NB4 (cell line): ENCODE measurements around the gene PTPN23.

ENCODE experiments used
- DNase-seq: peaks from one replicate; pipeline ENCODE4 v3.0.0; 2010; ENCODE audit warnings: low read depth
- H3K4me3 ChIP-seq: one replicate; pipeline ENCODE4 v1.5.1; 2011; ENCODE audit warnings: mild to moderate bottlenecking, low read depth, low read length, moderate library complexity
- CTCF ChIP-seq: IDR thresholded peaks from one replicate; pipeline ENCODE4 v1.5.1; 2012; ENCODE audit warnings: low read depth, low read length
- MAX ChIP-seq: IDR thresholded peaks from 2 replicates; pipeline ENCODE4 v1.6.1; 2011; ENCODE audit warnings: low read depth, low read length
- MYC ChIP-seq: IDR thresholded peaks from 2 replicates; pipeline ENCODE4 v1.6.1; 2011; ENCODE audit warnings: low read depth, low read length
- POLR2A ChIP-seq: IDR thresholded peaks from 2 replicates; pipeline ENCODE4 v1.6.1; 2011; ENCODE audit warnings: mild to moderate bottlenecking; ENCODE audit not compliant: insufficient read length; ENCODE audit errors: extremely low read depth

The PTPN23 gene

DNA sequence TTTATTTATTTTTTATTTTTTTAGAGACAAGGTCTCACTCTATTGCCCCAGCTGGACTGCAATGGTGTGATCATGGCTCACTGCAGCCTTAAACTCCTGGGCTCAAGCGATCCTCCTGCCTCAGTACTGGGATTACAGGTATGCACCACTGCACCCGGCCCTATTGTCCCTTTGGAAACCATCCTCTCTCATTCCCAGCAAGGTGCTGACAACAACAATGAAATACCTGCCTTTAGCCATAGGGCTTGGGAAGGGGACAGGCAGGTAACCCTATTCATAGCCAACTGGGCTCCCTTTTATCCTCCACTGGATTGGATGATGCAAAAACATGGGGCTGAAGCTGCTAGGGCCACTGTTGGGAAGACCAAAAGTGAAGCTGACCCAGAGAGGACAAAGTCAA lies 51.9 kb downstream of the PTPN23 start:
- TF ChIP-seq POLR2A: no peak
- no peak for TF ChIP-seq CTCF
- TF ChIP-seq MYC: no peak
- H3K4me3 ChIP-seq: no peak overlapping the region
- DNase-seq: no peak

GRCh38 chr3:47433796-47434195 lies 53.0 kb downstream of the PTPN23 start:
- DNase-seq: no peak
- H3K4me3 ChIP-seq: no peak overlapping the region
- TF ChIP-seq MAX (no peak), MYC (no peak), CTCF (no peak), POLR2A (no peak)

- DNase-seq: no peak
- no peak for TF ChIP-seq CTCF
- TF ChIP-seq POLR2A: no peak
- TF ChIP-seq MAX: no peak
- no peak for TF ChIP-seq MYC
These were observed 54.0 kb downstream of the PTPN23 start for GRCh38 chr3:47434849-47435248.

DNA sequence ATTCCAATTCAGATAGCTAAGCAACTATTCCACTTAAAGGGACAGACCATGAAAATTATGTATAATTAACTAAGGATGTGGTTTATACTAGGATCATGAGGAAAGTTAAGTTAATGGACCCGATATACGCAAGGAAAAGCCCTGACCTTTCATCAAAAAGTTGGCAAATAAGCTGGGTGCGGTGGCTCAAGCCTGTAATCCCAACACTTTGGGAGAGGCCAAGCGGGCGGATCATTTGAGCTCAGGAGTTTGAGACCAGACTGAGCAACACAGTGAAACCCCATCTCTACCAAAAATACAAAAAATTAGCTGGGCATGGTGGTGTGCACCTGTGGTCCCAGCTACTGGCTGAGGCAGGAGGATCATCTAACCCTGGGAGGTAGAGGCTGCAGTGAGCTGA lies 55.4 kb downstream of the PTPN23 start:
- TF ChIP-seq CTCF (no peak), POLR2A (no peak), MAX (no peak)
- no peak for DNase-seq
- no peak overlapping the region for H3K4me3 ChIP-seq

More at GRCh38 chr3:47434849-47435248, 54.0 kb downstream of the PTPN23 start:
- no peak overlapping the region for H3K4me3 ChIP-seq

GRCh38 chr3:47440131-47440530 lies 59.3 kb downstream of the PTPN23 start:
- peak; percentile 0 for TF ChIP-seq CTCF
- TF ChIP-seq MAX: no peak
- no peak overlapping the region for H3K4me3 ChIP-seq
- DNase-seq: peak; percentile 16

GRCh38 chr3:47441796-47442551 lies 61.2 kb downstream of the PTPN23 start:
- DNase-seq: no peak

More at GRCh38 chr3:47441796-47442551, 61.2 kb downstream of the PTPN23 start:
- no peak overlapping the region for H3K4me3 ChIP-seq
- TF ChIP-seq MYC (no peak), MAX (no peak), CTCF (no peak), POLR2A (no peak)
